H1 (cell line): ENCODE data around the gene CLDN8. TPM values are rescaled to one million over a fixed set of nuclear protein-coding genes. Genes with fewer than 3 reads are reported as not detected.

Experiments
- CTCF ChIP-seq, 3 experiments: IDR thresholded peaks; 1 replicate in 2 of 3; 2 replicates in 1 of 3; pipeline versions ENCODE4 v1.5.1 to v1.6.1; 2011; ENCODE audit warnings: low read length in 3 of 3, mild to moderate bottlenecking in 3 of 3, inconsistent platforms in 2 of 3, low read depth in 1 of 3, moderate library complexity in 1 of 3; ENCODE audit not compliant: insufficient read depth in 1 of 3; ENCODE audit errors: control extremely low read depth in 1 of 3
- SP2 ChIP-seq: IDR thresholded peaks from 2 replicates; pipeline ENCODE4 v1.6.1; 2012; ENCODE audit warnings: mild to moderate bottlenecking, low read length, inconsistent platforms
- polyA plus RNA-seq, 7 experiments: library from polyadenylated mRNA; depleted of rRNA in 3 of 7; stranded (reverse) in 5 of 7; unstranded in 2 of 7; fragments of >200 nt in 5 of 7; fragments of 200-250 nt in 2 of 7; gene quantifications; 1 replicate in 5 of 7; 2 replicates in 1 of 7; 4 replicates in 1 of 7; pipeline versions ENCODE4 v1.2.1 to v1.2.3, GENCODE V29; 2011 to 2013; ENCODE audit warnings: missing spikeins in 2 of 7, mixed read lengths in 2 of 7
- total RNA-seq: library from RNA; stranded (reverse); fragmentation: NEBNext Ultra II Directional; extraction: Animal tissue kit (Norgen Biotek cat#: 25700); gene quantifications from 2 replicates; pipeline ENCODE4 v1.2.1, GENCODE V29; 2021

Gene CLDN8
- total and polyA plus RNA-seq, 2 of the 8 experiments (the other 6 are each of a cell fraction or from before 2014, with no cell fraction given), result not detected

- TF ChIP-seq CTCF (IDR thresholded peaks at IDR 0.05; ENCODE audit: control extremely low read depth in 1 of 3, insufficient read depth in 1 of 3, low read depth in 1 of 3, low read length in 3 of 3), result no peak
- no peak for TF ChIP-seq SP2
Measured at GRCh38 chr21:30216041-30216723, at the start of gene CLDN8 (continued).
